PC-9 (cell line): ENCODE results near the gene CGGBP1.

ENCODE experiments used
- EZH2 ChIP-seq: fragments of 200-600 bp; sonication (generic); IDR thresholded peaks from 2 replicates; pipeline ENCODE4 v1.8.0; 2017; ENCODE audit warnings: antibody characterized with exemption, low read depth
- TF ChIP-seq, protein P1 (sequence below): fragments of 200-600 bp; sonication (generic); conservative IDR thresholded peaks from 2 replicates; pipeline ENCODE4 v1.6.1; 2017; ENCODE audit warnings: mixed run types, antibody characterized with exemption, mild to moderate bottlenecking, moderate library complexity

DNA sequence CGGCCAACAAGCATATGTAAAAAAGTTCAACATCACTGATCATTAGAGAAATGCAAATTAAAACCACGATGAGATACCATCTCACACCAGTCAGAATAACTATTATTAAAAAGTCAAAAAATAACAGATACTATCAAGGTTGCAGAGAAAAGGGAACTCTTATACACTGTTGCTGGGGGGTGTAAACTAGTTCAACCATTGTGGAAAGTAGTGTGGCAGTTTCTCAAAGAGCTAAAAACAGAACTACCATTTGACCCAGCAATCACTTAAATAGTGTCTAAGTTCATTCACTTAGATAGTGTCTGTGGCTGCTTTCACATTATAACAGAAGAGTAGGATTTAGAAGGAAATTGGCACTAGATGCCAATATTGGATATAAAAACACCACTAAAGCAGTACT is 49.7 kb downstream of the CGGBP1 start:
- TF ChIP-seq, protein P1, sequence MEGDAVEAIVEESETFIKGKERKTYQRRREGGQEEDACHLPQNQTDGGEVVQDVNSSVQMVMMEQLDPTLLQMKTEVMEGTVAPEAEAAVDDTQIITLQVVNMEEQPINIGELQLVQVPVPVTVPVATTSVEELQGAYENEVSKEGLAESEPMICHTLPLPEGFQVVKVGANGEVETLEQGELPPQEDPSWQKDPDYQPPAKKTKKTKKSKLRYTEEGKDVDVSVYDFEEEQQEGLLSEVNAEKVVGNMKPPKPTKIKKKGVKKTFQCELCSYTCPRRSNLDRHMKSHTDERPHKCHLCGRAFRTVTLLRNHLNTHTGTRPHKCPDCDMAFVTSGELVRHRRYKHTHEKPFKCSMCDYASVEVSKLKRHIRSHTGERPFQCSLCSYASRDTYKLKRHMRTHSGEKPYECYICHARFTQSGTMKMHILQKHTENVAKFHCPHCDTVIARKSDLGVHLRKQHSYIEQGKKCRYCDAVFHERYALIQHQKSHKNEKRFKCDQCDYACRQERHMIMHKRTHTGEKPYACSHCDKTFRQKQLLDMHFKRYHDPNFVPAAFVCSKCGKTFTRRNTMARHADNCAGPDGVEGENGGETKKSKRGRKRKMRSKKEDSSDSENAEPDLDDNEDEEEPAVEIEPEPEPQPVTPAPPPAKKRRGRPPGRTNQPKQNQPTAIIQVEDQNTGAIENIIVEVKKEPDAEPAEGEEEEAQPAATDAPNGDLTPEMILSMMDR, result no peak
- no peak for TF ChIP-seq EZH2
